Upper lobe of right lung (tissue), 1 donor: Measurements from ENCODE around the gene FGF19. TPM values are rescaled to one million over a fixed set of nuclear protein-coding genes. Genes with fewer than 3 reads are reported as not detected.

Experiments
- ATAC-seq: fragments of 200-7000 bp; cut with Tn5 transposase; one replicate; pipeline ENCODE4 v1.9.1; 2020; ENCODE audit warnings: mild to moderate bottlenecking, moderate library complexity
- DNase-seq: peaks from one replicate; pipeline ENCODE4 v3.0.0-alpha.2; 2020
- H3K27ac ChIP-seq: fragments of 200-600 bp; one replicate; pipeline ENCODE4 v1.8.0; 2022
- H3K27me3 ChIP-seq: fragments of 200-600 bp; one replicate; pipeline ENCODE4 v1.8.0; 2022; ENCODE audit warnings: mild to moderate bottlenecking
- H3K36me3 ChIP-seq: fragments of 200-600 bp; one replicate; pipeline ENCODE4 v1.8.0; 2022
- H3K4me1 ChIP-seq: fragments of 200-600 bp; one replicate; pipeline ENCODE4 v1.8.0; 2022
- H3K4me3 ChIP-seq: fragments of 200-600 bp; one replicate; pipeline ENCODE4 v1.8.0; 2022; ENCODE audit warnings: mild to moderate bottlenecking
- H3K9me3 ChIP-seq: fragments of 200-600 bp; one replicate; pipeline ENCODE4 v1.8.0; 2022
- CTCF ChIP-seq: fragments of 200-600 bp; IDR thresholded peaks from one replicate; pipeline ENCODE4 v1.8.0; 2022; ENCODE audit warnings: antibody characterized with exemption
- intact Hi-C: fragments of 100-400 bp; cut with DNase I; formaldehyde crosslinking; loops from one replicate; pipeline ENCODE4 v1.11.0; 2022
- total RNA-seq: library from RNA; stranded (reverse); fragmentation: NEBNext Ultra II Directional; extraction: Animal tissue kit (Norgen Biotek cat#: 25700); gene quantifications from one replicate; pipeline ENCODE4 v1.2.1, GENCODE V29; 2021
- donor health status: DM: no; HTN: yes; CAD: no; lungs with severe emphysema.

FGF19 gene
- total RNA-seq, 1 donor from 2014 or later = not detected

DNA sequence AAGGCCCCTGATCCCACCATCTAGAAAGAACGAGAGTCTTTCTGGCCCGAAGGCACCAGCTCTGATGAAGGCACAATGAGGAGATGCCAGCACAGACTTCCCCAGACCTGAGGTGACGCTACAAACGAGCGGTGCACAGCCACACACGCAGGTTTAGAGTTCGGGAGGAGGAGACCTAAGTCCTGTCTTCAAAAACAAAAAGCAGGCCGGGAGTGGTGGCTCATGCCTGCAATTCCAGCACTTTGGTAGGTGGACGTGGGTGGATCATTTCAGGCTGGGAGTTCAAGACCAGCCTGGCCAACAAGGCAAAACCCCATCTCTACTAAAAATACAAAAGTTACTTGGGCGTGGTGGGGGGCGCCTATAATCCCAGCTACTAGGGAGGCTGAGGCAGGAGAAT is 38.2 kb downstream of the FGF19 start:
- intact Hi-C loops = no loop called here
- no peak for ATAC-seq
- Histone ChIP-seq H3K9me3 (no peaks in the 10 kb centered on the region), H3K4me3 (no peak overlapping the region), H3K27me3 (no peaks in the 10 kb centered on the region), H3K27ac (no peak overlapping the region), H3K36me3 (peaks cover 63% of the 10 kb centered on the region), H3K4me1 (no peaks in the 10 kb centered on the region)
- DNase-seq = peak; percentile 42
- no peak for TF ChIP-seq CTCF

DNA sequence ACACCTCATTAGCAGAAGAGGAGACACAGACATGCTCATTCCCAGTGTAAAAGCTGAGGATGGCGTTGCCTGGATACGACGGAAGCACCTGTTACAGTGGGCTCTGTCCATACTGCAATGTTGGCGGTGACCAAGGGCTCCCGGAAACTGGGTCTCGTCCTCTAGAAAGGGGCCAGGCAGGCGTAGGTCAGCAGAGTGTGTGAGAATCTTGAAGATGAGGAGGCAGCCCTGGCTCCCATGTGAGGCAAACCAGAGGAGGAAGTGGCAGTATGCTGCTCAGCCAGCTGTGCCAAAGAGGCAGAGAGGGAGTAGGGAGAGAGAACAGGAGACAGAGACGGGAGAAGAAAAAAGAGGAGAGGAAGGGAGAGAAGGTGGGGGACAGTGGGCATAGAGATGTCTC is 38.9 kb downstream of the FGF19 start:
- Histone ChIP-seq H3K27me3 (no peaks in the 10 kb centered on the region), H3K36me3 (peaks cover 60% of the 10 kb centered on the region), H3K9me3 (no peaks in the 10 kb centered on the region), H3K4me1 (no peaks in the 10 kb centered on the region), H3K27ac (no peak overlapping the region), H3K4me3 (no peak overlapping the region)
- DNase-seq (peak; percentile 46), ATAC-seq (no peak)
- intact Hi-C loops = no loop called here
- no peak for TF ChIP-seq CTCF

DNA sequence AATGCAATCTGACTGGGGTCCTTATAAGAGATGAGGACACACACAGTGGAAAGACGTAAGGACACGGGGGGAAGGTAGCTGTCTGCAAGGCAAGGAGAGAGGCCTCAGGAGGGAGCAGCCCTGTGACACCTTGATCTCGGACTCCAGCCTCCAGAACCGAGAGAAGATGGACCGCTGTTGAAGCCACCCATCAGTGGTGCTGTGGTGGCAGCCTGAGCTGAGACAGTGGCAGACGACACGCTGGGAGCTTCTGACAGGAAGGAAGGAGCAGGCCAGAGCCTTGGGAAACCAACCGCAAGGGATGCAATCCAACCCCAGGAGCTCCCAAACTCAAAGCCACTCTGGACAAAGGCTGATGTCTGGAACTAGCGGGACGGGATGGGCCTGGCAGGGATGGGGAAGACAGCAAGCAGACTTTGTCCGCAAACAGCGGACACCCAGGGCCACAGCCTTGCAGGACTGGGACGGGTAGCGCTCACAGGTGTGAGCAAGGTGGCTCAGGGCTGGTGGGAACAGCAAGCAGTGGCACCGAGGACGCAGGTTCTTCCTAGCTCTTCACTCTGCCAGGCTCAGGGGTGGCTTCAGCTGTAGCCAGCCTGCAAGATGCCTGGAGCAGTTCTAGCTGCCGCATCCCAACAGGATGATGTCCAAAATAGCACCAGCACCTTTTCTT is 39.6 kb downstream of the FGF19 start:
- no peak for ATAC-seq
- H3K4me3 ChIP-seq = no peak overlapping the region
- H3K36me3 ChIP-seq = peaks cover 57% of the 10 kb centered on the region
- H3K4me1 ChIP-seq = no peaks in the 10 kb centered on the region
- H3K9me3 ChIP-seq = no peaks in the 10 kb centered on the region
- H3K27ac ChIP-seq = no peak overlapping the region
- no peaks in the 10 kb centered on the region for H3K27me3 ChIP-seq
- intact Hi-C loops = no loop called here
- peak; percentile 48 for DNase-seq
- TF ChIP-seq CTCF = no peak

DNA sequence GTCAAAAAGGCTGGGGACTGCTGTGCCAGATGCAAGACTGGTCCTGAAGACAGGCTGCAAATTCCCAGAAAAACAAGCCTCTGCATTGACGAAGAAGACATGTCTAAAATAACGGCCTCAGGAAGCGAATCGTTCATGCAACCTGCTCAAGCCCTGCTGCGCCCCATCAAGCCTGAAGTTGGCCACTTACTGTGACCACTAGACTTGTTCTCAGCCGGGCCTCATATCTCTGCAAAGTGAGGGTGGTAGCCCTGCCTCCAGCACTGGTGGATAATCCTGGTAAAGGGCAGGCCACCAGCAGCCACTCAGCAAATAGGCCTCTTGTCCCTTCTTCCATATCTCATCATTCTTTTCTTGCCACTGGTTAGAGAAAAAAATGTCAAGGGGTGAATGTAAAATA is 40.5 kb downstream of the FGF19 start:
- intact Hi-C loops = no loop called here
- Histone ChIP-seq H3K4me1 (no peaks in the 10 kb centered on the region), H3K9me3 (no peaks in the 10 kb centered on the region), H3K27me3 (no peaks in the 10 kb centered on the region), H3K4me3 (no peak overlapping the region), H3K36me3 (peaks cover 52% of the 10 kb centered on the region), H3K27ac (no peak overlapping the region)
- no peak for TF ChIP-seq CTCF
- no peak for ATAC-seq
- DNase-seq = no peak

DNA sequence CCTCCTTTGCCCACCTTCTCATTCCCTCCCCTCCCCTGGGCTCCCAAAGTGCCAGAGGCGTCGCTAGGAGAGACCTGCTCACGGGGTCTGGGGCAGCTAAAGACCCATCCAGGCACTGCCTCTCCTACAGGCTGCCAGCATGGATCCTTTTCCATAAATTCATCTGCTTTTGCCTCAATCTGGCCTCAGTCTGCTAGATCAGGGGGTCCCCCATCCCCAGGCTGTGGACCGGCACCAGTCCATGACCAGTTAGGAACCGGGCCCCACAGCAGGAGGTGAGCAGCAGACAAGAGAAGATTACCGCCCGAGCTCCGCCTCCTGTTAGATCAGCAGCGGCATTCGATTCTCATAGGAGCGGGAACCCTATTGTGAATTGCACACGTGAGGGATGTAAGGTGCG is 41.0 kb downstream of the FGF19 start:
- no peaks in the 10 kb centered on the region for H3K27me3 ChIP-seq
- H3K27ac ChIP-seq = no peak overlapping the region
- H3K4me3 ChIP-seq = no peak overlapping the region
- H3K4me1 ChIP-seq = no peaks in the 10 kb centered on the region
- no peak for TF ChIP-seq CTCF
- H3K36me3 ChIP-seq = peaks cover 52% of the 10 kb centered on the region
- no peak for ATAC-seq
- H3K9me3 ChIP-seq = no peaks in the 10 kb centered on the region
- DNase-seq = peak; percentile 27
- intact Hi-C loops = no loop called here
